ENCODE data around the gene PDE4D. TPM values are rescaled to one million over a fixed set of nuclear protein-coding genes. Genes with fewer than 3 reads are reported as not detected.

Gene PDE4D
- total RNA-seq, 1 donor from 2014 or later: 50.0 TPM

DNA sequence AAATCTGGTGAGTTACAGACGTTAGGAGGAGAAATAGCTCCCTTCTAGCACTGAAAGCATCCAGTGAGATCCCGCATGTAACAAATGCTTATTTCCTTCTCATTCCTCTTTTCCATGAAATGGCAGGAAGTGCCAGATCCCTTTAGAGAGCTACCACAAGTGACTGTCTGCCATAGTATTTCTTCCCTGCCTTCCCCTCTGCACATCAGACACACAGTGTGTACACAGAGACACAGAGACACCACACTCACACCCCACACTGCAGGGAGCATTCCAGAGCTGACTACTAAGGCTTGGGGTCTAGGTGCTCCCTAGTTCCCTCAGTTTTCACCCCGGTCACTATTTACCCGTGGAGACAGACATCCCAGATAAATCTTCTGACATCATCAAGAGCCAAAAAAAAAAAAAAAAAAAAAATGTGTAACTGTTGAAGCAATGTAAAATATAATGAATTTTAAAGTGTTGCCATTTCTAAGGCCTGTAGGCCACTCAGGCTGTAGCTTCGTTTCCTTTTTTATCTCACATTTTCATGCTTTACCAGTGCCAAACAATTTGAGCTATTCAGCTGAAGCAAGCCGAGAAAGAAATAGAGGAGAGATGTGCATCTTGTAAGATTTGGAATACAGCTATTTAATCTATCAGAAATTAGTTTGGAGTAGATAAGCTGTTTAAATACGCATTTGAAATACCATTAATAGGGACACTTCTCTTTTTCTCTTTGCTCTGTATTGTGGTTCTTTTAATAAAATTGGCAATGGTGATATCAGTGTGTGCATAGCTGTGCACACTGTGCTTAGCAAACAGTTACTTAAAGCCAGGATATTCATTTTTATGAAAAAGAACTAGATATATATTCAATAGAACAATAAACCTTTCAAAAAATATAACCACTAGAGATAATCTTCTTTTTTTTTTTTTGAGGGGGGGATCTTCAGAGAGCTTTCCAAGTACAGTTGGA lies 405.5 kb downstream of the PDE4D start:
- Mint-ChIP-seq H3K9me3 (no peaks in the 10 kb centered on the region), H3K27ac (peak overlapping the region; percentile 52), H3K27me3 (no peaks in the 10 kb centered on the region), H3K36me3 (peaks cover 7% of the 10 kb centered on the region), H3K4me1 (ENCODE audit: unreplicated experiment) (peaks cover 35% of the 10 kb centered on the region), H3K4me3 (peak overlapping the region; percentile 35)
- TF ChIP-seq, protein P1, sequence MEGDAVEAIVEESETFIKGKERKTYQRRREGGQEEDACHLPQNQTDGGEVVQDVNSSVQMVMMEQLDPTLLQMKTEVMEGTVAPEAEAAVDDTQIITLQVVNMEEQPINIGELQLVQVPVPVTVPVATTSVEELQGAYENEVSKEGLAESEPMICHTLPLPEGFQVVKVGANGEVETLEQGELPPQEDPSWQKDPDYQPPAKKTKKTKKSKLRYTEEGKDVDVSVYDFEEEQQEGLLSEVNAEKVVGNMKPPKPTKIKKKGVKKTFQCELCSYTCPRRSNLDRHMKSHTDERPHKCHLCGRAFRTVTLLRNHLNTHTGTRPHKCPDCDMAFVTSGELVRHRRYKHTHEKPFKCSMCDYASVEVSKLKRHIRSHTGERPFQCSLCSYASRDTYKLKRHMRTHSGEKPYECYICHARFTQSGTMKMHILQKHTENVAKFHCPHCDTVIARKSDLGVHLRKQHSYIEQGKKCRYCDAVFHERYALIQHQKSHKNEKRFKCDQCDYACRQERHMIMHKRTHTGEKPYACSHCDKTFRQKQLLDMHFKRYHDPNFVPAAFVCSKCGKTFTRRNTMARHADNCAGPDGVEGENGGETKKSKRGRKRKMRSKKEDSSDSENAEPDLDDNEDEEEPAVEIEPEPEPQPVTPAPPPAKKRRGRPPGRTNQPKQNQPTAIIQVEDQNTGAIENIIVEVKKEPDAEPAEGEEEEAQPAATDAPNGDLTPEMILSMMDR (conservative IDR thresholded peaks at IDR 0.05): no peak
- no peak for DNase-seq (ENCODE audit: extremely low spot score, unreplicated experiment)

DNA sequence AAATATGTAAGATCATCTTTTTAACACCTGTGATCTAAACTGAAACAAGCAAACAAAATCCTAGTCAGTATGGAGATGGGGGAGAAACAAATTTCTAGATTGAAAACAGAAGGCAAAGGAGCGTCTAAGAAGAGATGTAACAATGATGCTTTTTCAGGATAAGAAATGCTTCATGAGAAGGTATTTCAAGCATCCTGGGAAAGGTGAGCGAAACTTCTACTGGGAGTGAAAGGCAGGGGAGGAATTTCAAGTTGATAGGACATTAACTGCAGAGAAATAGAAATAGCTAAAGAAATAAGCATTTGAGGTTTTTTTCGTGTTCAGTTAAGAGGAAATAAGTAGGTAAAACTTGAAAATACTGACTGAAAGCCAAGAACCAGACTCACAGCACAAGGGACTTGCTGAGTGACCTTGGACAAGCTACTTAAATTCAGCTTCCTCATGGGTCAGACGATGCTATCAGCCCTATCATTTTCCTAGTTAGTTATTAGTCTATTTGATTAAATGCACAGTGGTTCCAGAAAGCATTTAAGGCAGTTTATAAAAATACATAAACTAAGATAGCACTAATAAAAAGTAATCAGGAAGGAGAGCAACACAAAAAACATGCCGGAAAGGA lies 406.3 kb downstream of the PDE4D start:
- H3K27ac Mint-ChIP-seq: peak overlapping the region; percentile 52
- DNase-seq (ENCODE audit: extremely low spot score, unreplicated experiment): no peak
- peaks cover 35% of the 10 kb centered on the region for H3K4me1 Mint-ChIP-seq (ENCODE audit: unreplicated experiment)
- H3K9me3 Mint-ChIP-seq: no peaks in the 10 kb centered on the region
- H3K36me3 Mint-ChIP-seq: peaks cover 4% of the 10 kb centered on the region
- no peak overlapping the region for H3K4me3 Mint-ChIP-seq
- TF ChIP-seq, protein P1 (conservative IDR thresholded peaks at IDR 0.05): no peak
- H3K27me3 Mint-ChIP-seq: no peaks in the 10 kb centered on the region

DNA sequence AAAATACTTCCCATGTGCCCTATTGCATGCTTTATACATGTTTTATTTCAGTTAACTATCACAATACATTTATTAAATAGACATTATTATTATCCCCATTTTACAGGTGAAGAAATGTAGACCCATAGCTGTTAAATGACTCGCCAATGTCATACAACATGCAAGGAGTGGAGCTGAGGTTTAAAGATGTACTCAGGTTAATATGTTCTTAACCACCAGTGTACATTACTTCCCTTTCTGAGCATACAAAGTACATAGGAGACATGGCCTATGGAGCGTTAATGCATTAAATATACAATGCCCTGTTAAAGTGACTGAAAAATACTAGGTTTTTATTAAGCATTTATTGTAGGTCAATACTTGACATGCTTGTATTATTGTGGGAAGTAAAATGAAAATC lies 407.0 kb downstream of the PDE4D start:
- TF ChIP-seq, protein P1 (conservative IDR thresholded peaks at IDR 0.05): no peak
- Mint-ChIP-seq H3K4me1 (ENCODE audit: unreplicated experiment) (peaks cover 35% of the 10 kb centered on the region), H3K27ac (no peak overlapping the region), H3K27me3 (no peaks in the 10 kb centered on the region), H3K36me3 (peaks cover 4% of the 10 kb centered on the region), H3K9me3 (no peaks in the 10 kb centered on the region), H3K4me3 (no peak overlapping the region)
- no peak for DNase-seq (ENCODE audit: extremely low spot score, unreplicated experiment)

DNA sequence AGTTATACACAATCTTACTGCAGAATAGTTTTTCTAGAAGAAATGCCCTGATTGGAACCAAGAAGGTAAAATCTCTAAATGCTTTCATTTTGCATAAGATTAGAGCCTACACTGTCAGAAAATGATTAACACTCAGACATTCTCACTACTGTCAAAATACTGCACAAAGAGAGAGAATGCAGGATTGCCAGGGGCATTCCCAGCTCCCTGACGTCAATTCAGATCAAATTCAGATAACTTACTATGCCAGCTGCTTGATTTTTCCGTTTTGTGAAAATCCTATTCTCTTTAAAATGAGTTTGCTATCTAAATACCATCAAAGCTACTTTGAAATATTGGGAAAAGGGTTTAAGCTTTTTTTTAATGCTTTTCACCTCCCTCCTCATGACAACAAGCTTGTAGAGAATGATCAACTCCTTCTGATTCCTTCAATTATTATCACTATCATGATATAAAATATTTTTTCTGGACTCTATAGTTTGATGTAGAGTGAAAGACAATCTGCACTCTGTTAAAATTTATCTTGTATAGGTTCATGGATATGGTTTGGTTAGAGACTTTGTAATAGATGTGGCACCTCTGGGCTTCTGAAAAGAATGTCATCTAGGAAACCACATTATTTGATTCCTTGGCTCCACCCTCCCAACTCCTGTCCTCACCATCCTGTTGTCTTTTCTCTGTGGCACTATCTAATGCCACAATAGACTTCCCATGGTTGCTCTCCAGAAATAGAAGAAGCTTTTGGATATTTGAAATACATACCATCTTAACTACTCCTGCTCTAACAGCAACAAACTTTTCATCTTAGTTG lies 407.7 kb downstream of the PDE4D start:
- H3K9me3 Mint-ChIP-seq: no peaks in the 10 kb centered on the region

DNA sequence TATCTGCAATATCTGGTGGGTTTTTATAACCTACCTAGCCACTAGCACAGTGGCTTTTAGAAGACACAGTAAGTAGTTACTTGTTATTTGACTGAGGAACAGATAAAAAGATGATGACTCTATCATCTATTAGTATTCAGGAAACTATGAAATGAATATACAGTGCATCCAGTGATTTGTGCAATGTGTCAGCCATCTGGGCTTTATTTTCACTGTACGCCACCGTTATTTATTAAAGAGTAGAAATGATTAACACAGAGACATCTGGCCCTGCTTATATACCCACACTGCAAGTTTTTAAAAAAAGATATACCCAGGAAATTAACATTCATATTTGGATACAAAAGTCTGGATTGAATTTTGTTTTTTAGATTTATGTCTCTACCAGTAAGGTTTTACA lies 408.4 kb downstream of the PDE4D start:
- H3K36me3 Mint-ChIP-seq: peaks cover 4% of the 10 kb centered on the region
- DNase-seq (ENCODE audit: extremely low spot score, unreplicated experiment): no peak
- H3K27me3 Mint-ChIP-seq: no peaks in the 10 kb centered on the region
- peaks cover 35% of the 10 kb centered on the region for H3K4me1 Mint-ChIP-seq (ENCODE audit: unreplicated experiment)
- TF ChIP-seq, protein P1 (conservative IDR thresholded peaks at IDR 0.05): no peak
- H3K9me3 Mint-ChIP-seq: no peaks in the 10 kb centered on the region
- no peak overlapping the region for H3K4me3 Mint-ChIP-seq
- H3K27ac Mint-ChIP-seq: no peak overlapping the region

More for the DNA sequence above, 407.7 kb downstream of the PDE4D start:
- Mint-ChIP-seq H3K27ac (peak overlapping the region; percentile 69), H3K36me3 (peaks cover 4% of the 10 kb centered on the region), H3K4me1 (ENCODE audit: unreplicated experiment) (peaks cover 35% of the 10 kb centered on the region), H3K4me3 (no peak overlapping the region), H3K27me3 (no peaks in the 10 kb centered on the region)
- no peak for DNase-seq (ENCODE audit: extremely low spot score, unreplicated experiment)
- TF ChIP-seq, protein P1 (conservative IDR thresholded peaks at IDR 0.05): no peak

Data from type B pancreatic cell (in vitro differentiated cells).